Prostate gland (tissue), 2 donors: ENCODE data around the gene CKB.

ENCODE experiments used
- CTCF ChIP-seq, 4 experiments: fragments of 200-600 bp in 2 of 4; fragments of 450-650 bp in 2 of 4; sonication (generic) in 2 of 4; IDR thresholded peaks; 1 replicate in 3 of 4; 2 replicates in 1 of 4; pipeline ENCODE4 v1.5.1; 2016 to 2019; ENCODE audit warnings: antibody characterized with exemption in 4 of 4, mild to moderate bottlenecking in 2 of 4, moderate library complexity in 2 of 4
- POLR2A ChIP-seq: fragments of 450-650 bp; IDR thresholded peaks from one replicate; pipeline ENCODE4 v1.6.1; 2016; ENCODE audit warnings: antibody characterized with exemption, mild to moderate bottlenecking
- POLR2AphosphoS5 ChIP-seq: sonication (generic); formaldehyde crosslinking; IDR thresholded peaks from one replicate; pipeline ENCODE4 v1.6.1; 2017; ENCODE audit warnings: antibody characterized with exemption

DNA sequence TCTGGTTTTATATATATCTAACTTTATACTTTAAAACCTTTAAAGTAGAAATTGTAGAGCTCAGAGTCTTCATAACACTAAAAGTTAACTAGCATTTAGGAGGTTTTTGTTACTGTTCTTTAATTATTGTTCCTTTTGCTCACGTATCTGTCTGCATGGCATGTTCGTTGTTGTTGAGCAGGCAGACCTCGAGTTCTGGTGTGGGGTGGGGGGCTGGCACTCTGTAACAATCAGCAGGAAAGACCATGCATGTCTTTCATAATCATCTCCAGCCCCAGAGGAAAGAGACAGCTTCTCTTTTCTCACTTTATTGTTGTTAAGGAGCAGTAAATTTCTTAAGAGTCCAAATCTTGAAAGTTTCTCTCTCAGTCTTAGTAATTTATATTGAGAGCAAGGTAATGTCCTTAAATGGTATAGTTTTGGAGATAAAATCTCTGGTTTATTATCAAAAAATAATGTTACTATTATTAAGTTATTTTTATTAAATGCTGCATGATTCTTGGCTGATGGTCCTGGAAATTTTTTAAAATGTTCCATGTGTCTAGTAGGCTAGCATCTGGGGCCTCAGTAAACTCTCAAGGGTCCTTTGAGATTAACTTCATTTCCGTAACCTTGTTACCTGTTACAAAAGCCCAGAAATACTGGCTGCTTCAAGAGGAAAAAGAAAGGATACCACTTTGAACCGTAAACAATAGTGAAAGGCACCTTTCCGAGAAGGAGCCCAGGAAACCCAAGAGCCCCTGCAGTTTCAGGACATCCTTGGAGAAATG, 30.3 kb downstream of the CKB start:
- TF ChIP-seq POLR2AphosphoS5 (no peak), POLR2A (no peak), CTCF (IDR thresholded peaks at IDR 0.05) (no peak)
